NCI-H2196 treated with DMSO at 0.1 percent for 48 hours (cell line): ENCODE measurements around the gene LUZP2.

Experiments used
- DNase-seq: peaks from one replicate; lab custom pipeline; 2025; ENCODE audit not compliant: unreplicated experiment; lab: John Stamatoyannopoulos, UW

LUZP2 gene

GRCh38 chr11:24496736-24497725, at the start of gene LUZP2:
LUZP2 (plus strand) TSS chr11:24497053.
- DNase-seq = no peak

- DNase-seq = no peak
Observed at GRCh38 chr11:24453129-24453718, 43.6 kb upstream of the LUZP2 start.

- no peak for DNase-seq
Observed at GRCh38 chr11:24457985-24458384, 38.9 kb upstream of the LUZP2 start.

GRCh38 chr11:24470431-24470830, 26.4 kb upstream of the LUZP2 start:
- no peak for DNase-seq

GRCh38 chr11:24471084-24471483, 25.8 kb upstream of the LUZP2 start:
- no peak for DNase-seq

GRCh38 chr11:24478718-24479117, 18.1 kb upstream of the LUZP2 start:
- no peak for DNase-seq

- DNase-seq = no peak
Observed at GRCh38 chr11:24489477-24489876, 7.4 kb upstream of the LUZP2 start.

- DNase-seq = no peak
Observed at GRCh38 chr11:24496386-24496735, 492 bp upstream of the LUZP2 start.

- no peak for DNase-seq
Observed at GRCh38 chr11:24497831-24498230, 978 bp downstream of the LUZP2 start.

GRCh38 chr11:24502425-24502824, 5.6 kb downstream of the LUZP2 start:
- no peak for DNase-seq

- no peak for DNase-seq
Observed at GRCh38 chr11:24509114-24509513, 12.3 kb downstream of the LUZP2 start.

- no peak for DNase-seq
Observed at GRCh38 chr11:24511511-24511910, 14.7 kb downstream of the LUZP2 start.

GRCh38 chr11:24513479-24514218, 16.8 kb downstream of the LUZP2 start:
- no peak for DNase-seq

- no peak for DNase-seq
Observed at GRCh38 chr11:24514219-24514594, 17.4 kb downstream of the LUZP2 start.

- DNase-seq = no peak
Observed at GRCh38 chr11:24515632-24516031, 18.8 kb downstream of the LUZP2 start.

GRCh38 chr11:24516638-24517037, 19.8 kb downstream of the LUZP2 start:
- no peak for DNase-seq

GRCh38 chr11:24521601-24522000, 24.7 kb downstream of the LUZP2 start:
- no peak for DNase-seq

- DNase-seq = no peak
Observed at GRCh38 chr11:24524156-24524555, 27.3 kb downstream of the LUZP2 start.

GRCh38 chr11:24531528-24531927, 34.7 kb downstream of the LUZP2 start:
- no peak for DNase-seq

- no peak for DNase-seq
Observed at GRCh38 chr11:24543771-24544170, 46.9 kb downstream of the LUZP2 start.

- DNase-seq = no peak
Observed at GRCh38 chr11:24556693-24557092, 59.8 kb downstream of the LUZP2 start.

- DNase-seq = no peak
Observed at GRCh38 chr11:24559315-24559714, 62.5 kb downstream of the LUZP2 start.
